Neural progenitor cell (in vitro differentiated cells): ENCODE data around the gene CPNE4. TPM values are rescaled to one million over a fixed set of nuclear protein-coding genes. Genes with fewer than 3 reads are reported as not detected.

ENCODE experiments used
- DNase-seq: peaks from one replicate; pipeline ENCODE4 v3.0.0-alpha.2; 2016; ENCODE audit warnings: low spot score
- H2AFZ ChIP-seq: fragments of 200-600 bp; sonication (generic); replicated peaks from 2 replicates; pipeline ENCODE4 v1.6.1; 2016; ENCODE audit warnings: antibody characterized with exemption
- H3F3A ChIP-seq: fragments of 200-600 bp; sonication (generic); 2 replicates; pipeline ENCODE4 v1.6.1; 2016; ENCODE audit warnings: antibody characterized with exemption, low read depth
- H3K27ac ChIP-seq: fragments of 200-600 bp; sonication (generic); 2 replicates; pipeline ENCODE4 v1.5.1; 2016; ENCODE audit warnings: mild to moderate bottlenecking
- H3K27me3 ChIP-seq: fragments of 200-600 bp; sonication (generic); 2 replicates; pipeline ENCODE4 v1.6.1; 2016; ENCODE audit warnings: mild to moderate bottlenecking, moderate library complexity
- H3K36me3 ChIP-seq: fragments of 200-600 bp; sonication (generic); 2 replicates; pipeline ENCODE4 v1.5.1; 2016
- H3K4me1 ChIP-seq: fragments of 200-600 bp; sonication (generic); 2 replicates; pipeline ENCODE4 v1.6.1; 2016; ENCODE audit warnings: mixed run types
- H3K4me2 ChIP-seq: fragments of 200-600 bp; sonication (generic); 2 replicates; pipeline ENCODE4 v1.6.1; 2016
- H3K4me3 ChIP-seq: fragments of 200-600 bp; sonication (generic); 2 replicates; pipeline ENCODE4 v1.5.1; 2016
- H3K79me2 ChIP-seq: fragments of 200-600 bp; sonication (generic); 2 replicates; pipeline ENCODE4 v1.6.1; 2016; ENCODE audit warnings: low read depth
- H3K9ac ChIP-seq: fragments of 200-600 bp; sonication (generic); 2 replicates; pipeline ENCODE4 v1.6.1; 2016
- H3K9me3 ChIP-seq: fragments of 200-600 bp; sonication (generic); 2 replicates; pipeline ENCODE4 v1.5.1; 2016; ENCODE audit warnings: low read depth
- H4K20me1 ChIP-seq: fragments of 200-600 bp; sonication (generic); 2 replicates; pipeline ENCODE4 v1.6.1; 2016; ENCODE audit warnings: low read depth
- H3K27ac Mint-ChIP-seq: 3 replicates; pipeline ENCODE4 v1.8.0; 2021; ENCODE audit warnings: mixed read lengths
- H3K27me3 Mint-ChIP-seq: 2 replicates; pipeline ENCODE4 v1.8.0; 2022; ENCODE audit warnings: low read depth, mild to moderate bottlenecking, inconsistent platforms, moderate library complexity, mixed read lengths; ENCODE audit not compliant: insufficient read depth
- H3K36me3 Mint-ChIP-seq: 3 replicates; pipeline ENCODE4 v1.8.0; 2021; ENCODE audit warnings: mixed read lengths
- H3K4me1 Mint-ChIP-seq: 3 replicates; pipeline ENCODE4 v1.8.0; 2021; ENCODE audit warnings: mixed read lengths
- H3K4me3 Mint-ChIP-seq: 3 replicates; pipeline ENCODE4 v1.8.0; 2021; ENCODE audit warnings: mild to moderate bottlenecking, moderate library complexity, mixed read lengths
- H3K9me3 Mint-ChIP-seq: 3 replicates; pipeline ENCODE4 v1.8.0; 2020; ENCODE audit warnings: mixed read lengths
- CTCF ChIP-seq: fragments of 200-600 bp; sonication (generic); IDR thresholded peaks from 2 replicates; pipeline ENCODE4 v1.5.1; 2017; ENCODE audit warnings: antibody characterized with exemption, mild to moderate bottlenecking
- EZH2 ChIP-seq: fragments of 200-600 bp; sonication (generic); IDR thresholded peaks from 2 replicates; pipeline ENCODE4 v1.6.1; 2017; ENCODE audit warnings: antibody characterized with exemption, mild to moderate bottlenecking, moderate library complexity
- EZH2phosphoT487 ChIP-seq: fragments of 200-600 bp; sonication (generic); IDR thresholded peaks from 2 replicates; pipeline ENCODE4 v1.6.1; 2017; ENCODE audit warnings: antibody characterized with exemption
- total RNA-seq: library from RNA; depleted of rRNA; stranded (reverse); fragments of >200 nt; gene quantifications from 2 replicates; pipeline ENCODE4 v1.2.3, GENCODE V29; 2015; ENCODE audit warnings: low replicate concordance

The CPNE4 gene
- total RNA-seq, 1 donor from 2014 or later = not detected

- peaks cover 17% of the 10 kb centered on the region for H3K4me1 Mint-ChIP-seq
- H3K9ac ChIP-seq = no peak overlapping the region
- no peak overlapping the region for H3K4me3 ChIP-seq
These were observed 130.8 kb downstream of the CPNE4 start for GRCh38 chr3:131903988-131904415.

GRCh38 chr3:131901686-131902085 lies 133.1 kb downstream of the CPNE4 start:
- Histone ChIP-seq H3K27me3 (no peaks in the 10 kb centered on the region), H3K4me3 (no peak overlapping the region), H3K9me3 (no peaks in the 10 kb centered on the region), H3K36me3 (no peaks in the 10 kb centered on the region), H3K4me2 (no peak overlapping the region), H2AFZ (no peak overlapping the region), H4K20me1 (no peaks in the 10 kb centered on the region), H3K4me1 (peaks cover 7% of the 10 kb centered on the region), H3K27ac (no peak overlapping the region), H3K9ac (no peak overlapping the region), H3F3A (no peaks in the 10 kb centered on the region), H3K79me2 (no peaks in the 10 kb centered on the region)
- Mint-ChIP-seq H3K4me3 (no peak overlapping the region), H3K36me3 (no peaks in the 10 kb centered on the region), H3K27ac (no peak overlapping the region), H3K27me3 (peaks cover 2% of the 10 kb centered on the region), H3K9me3 (no peaks in the 10 kb centered on the region), H3K4me1 (peaks cover 23% of the 10 kb centered on the region)
- TF ChIP-seq CTCF (no peak), EZH2phosphoT487 (no peak), EZH2 (no peak)
- DNase-seq = no peak

More at GRCh38 chr3:131903988-131904415, 130.8 kb downstream of the CPNE4 start:
- Histone ChIP-seq H3K79me2 (no peaks in the 10 kb centered on the region), H3K9me3 (no peaks in the 10 kb centered on the region), H2AFZ (no peak overlapping the region), H3K27ac (no peak overlapping the region), H3K4me1 (peaks cover 3% of the 10 kb centered on the region), H4K20me1 (no peaks in the 10 kb centered on the region), H3K27me3 (no peaks in the 10 kb centered on the region), H3F3A (no peaks in the 10 kb centered on the region), H3K4me2 (no peak overlapping the region), H3K36me3 (no peaks in the 10 kb centered on the region)
- H3K27me3 Mint-ChIP-seq = peaks cover 2% of the 10 kb centered on the region
- no peaks in the 10 kb centered on the region for H3K9me3 Mint-ChIP-seq
- H3K4me3 Mint-ChIP-seq = no peak overlapping the region
- H3K36me3 Mint-ChIP-seq = no peaks in the 10 kb centered on the region
- H3K27ac Mint-ChIP-seq = no peak overlapping the region
- TF ChIP-seq EZH2phosphoT487 (no peak), EZH2 (no peak), CTCF (no peak)
- DNase-seq = no peak

- H3K27ac Mint-ChIP-seq = no peak overlapping the region
- Histone ChIP-seq H3K79me2 (no peaks in the 10 kb centered on the region), H2AFZ (no peak overlapping the region), H3K36me3 (no peaks in the 10 kb centered on the region), H3K4me2 (no peak overlapping the region), H3K9ac (no peak overlapping the region), H3K27me3 (no peaks in the 10 kb centered on the region), H3K9me3 (no peaks in the 10 kb centered on the region), H3K4me3 (no peak overlapping the region), H3K27ac (no peak overlapping the region), H4K20me1 (no peaks in the 10 kb centered on the region), H3K4me1 (peaks cover 7% of the 10 kb centered on the region), H3F3A (no peaks in the 10 kb centered on the region)
- H3K4me1 Mint-ChIP-seq = peaks cover 23% of the 10 kb centered on the region
- TF ChIP-seq EZH2 (no peak), EZH2phosphoT487 (no peak), CTCF (no peak)
- no peaks in the 10 kb centered on the region for H3K36me3 Mint-ChIP-seq
- DNase-seq = no peak
- peaks cover 2% of the 10 kb centered on the region for H3K27me3 Mint-ChIP-seq
- H3K9me3 Mint-ChIP-seq = no peaks in the 10 kb centered on the region
- no peak overlapping the region for H3K4me3 Mint-ChIP-seq
These were observed 133.9 kb downstream of the CPNE4 start for GRCh38 chr3:131900891-131901290.
